Hematopoietic multipotent progenitor cell treated with erythropoietin and hydrocortisone succinate and interleukin-3 and kit ligand, for 4 days (in vitro differentiated cells): ENCODE results near the gene TGFB1I1.

ENCODE experiments used
- DNase-seq: peaks from one replicate; pipeline ENCODE4 v3.0.0-alpha.2; 2015

TGFB1I1 gene

GRCh38 chr16:31453255-31454204 lies 18.4 kb upstream of the TGFB1I1 start:
- DNase-seq: peak; percentile 70

GRCh38 chr16:31455601-31456314 lies 16.2 kb upstream of the TGFB1I1 start:
- peak; percentile 76 for DNase-seq

- no peak for DNase-seq
Measured at GRCh38 chr16:31456988-31457360, 15.0 kb upstream of the TGFB1I1 start.

GRCh38 chr16:31458073-31458843 lies 13.7 kb upstream of the TGFB1I1 start:
- DNase-seq: peak; percentile 91

GRCh38 chr16:31458844-31459686 lies 12.9 kb upstream of the TGFB1I1 start, which contains the start of gene ARMC5:
ARMC5 (plus strand) TSS chr16:31459501; CDS start chr16:31459525, 24 bp downstream.
- peak; percentile 99 for DNase-seq

GRCh38 chr16:31459687-31460581 lies 12.0 kb upstream of the TGFB1I1 start:
- peak; percentile 100 for DNase-seq

GRCh38 chr16:31460582-31461002 lies 11.4 kb upstream of the TGFB1I1 start:
- DNase-seq: peak; percentile 81

GRCh38 chr16:31461201-31461920 lies 10.6 kb upstream of the TGFB1I1 start:
- DNase-seq: no peak

- DNase-seq: no peak
Measured at GRCh38 chr16:31461921-31462804, 9.8 kb upstream of the TGFB1I1 start.

GRCh38 chr16:31464348-31464769 lies 7.6 kb upstream of the TGFB1I1 start:
- no peak for DNase-seq

GRCh38 chr16:31464781-31465260 lies 7.1 kb upstream of the TGFB1I1 start:
- DNase-seq: no peak

- no peak for DNase-seq
Measured at GRCh38 chr16:31465788-31466370, 6.1 kb upstream of the TGFB1I1 start.

GRCh38 chr16:31466381-31466841 lies 5.5 kb upstream of the TGFB1I1 start:
- no peak for DNase-seq

- peak; percentile 62 for DNase-seq
Measured at GRCh38 chr16:31467151-31467773, 4.7 kb upstream of the TGFB1I1 start.

- no peak for DNase-seq
Measured at GRCh38 chr16:31467858-31468257, 4.1 kb upstream of the TGFB1I1 start.

- DNase-seq: no peak
Measured at GRCh38 chr16:31470615-31471014, 1.3 kb upstream of the TGFB1I1 start.

GRCh38 chr16:31471241-31471874 lies 594 bp upstream of the TGFB1I1 start:
- no peak for DNase-seq
